NCI-H1105 treated with DMSO at 0.1 percent for 48 hours (cell line): Measurements from ENCODE around the gene EPM2A.
A peak's percentile ranks its signal among the peaks of the same experiment; 100 is the strongest.
"Not testable (repeated sequence)": the region's sequence is repeated elsewhere in the genome, so short reads cannot be mapped to it uniquely, and the experiment has no call there.

Experiments
- DNase-seq: peaks from one replicate; lab custom pipeline; 2025; lab: John Stamatoyannopoulos, UW

Gene EPM2A

GRCh38 chr6:145735356-145736165 is at the start of gene EPM2A:
TSS of gene EPM2A (minus strand) at chr6:145735520. CDS start at chr6:145735498, 22 bp downstream.
- peak; percentile 79 for DNase-seq

DNA sequence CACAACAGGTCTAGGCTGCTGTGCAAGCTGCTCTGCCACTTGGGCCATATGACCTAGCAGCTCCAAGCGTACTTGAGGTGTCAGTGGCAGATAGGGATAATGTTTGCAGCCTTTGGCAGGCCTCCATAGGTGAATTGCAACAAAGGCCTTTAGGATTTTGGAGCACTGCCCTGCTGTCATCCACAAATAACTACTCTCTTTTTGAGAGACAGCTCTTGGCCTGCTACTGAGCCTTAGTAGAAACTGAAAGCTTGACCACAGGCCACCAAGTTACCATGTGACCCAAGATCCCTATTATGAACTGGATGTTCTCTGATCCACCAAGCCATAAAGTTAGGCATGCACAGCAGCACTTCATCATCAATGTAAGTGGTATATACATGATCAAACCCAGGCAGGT is 49.4 kb upstream of the EPM2A start:
- DNase-seq, result no peak

- no peak for DNase-seq
Measured at GRCh38 chr6:145783796-145784195, 48.5 kb upstream of the EPM2A start.

GRCh38 chr6:145772846-145773245 is 37.5 kb upstream of the EPM2A start:
- DNase-seq, result no peak

DNA sequence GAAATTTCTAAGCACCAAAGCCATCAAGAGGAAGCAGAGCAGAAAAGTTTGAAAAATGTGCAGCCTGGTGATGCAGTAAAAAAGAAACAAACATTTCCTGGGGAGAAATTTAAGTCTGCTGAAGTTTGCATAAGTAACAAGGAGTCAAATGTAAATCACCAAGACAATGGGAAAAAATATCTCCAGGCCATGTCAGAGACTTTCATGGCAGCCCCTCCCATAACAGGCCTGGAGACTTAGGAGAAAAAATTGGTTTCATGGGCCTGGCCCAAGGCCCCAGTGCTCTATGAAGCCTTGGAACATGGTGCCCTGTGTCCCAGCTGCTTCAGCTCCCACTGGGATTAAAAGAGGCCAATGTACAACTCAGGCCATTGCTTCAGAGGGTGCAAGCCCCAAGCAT is 30.1 kb upstream of the EPM2A start:
- DNase-seq, result no peak

DNA sequence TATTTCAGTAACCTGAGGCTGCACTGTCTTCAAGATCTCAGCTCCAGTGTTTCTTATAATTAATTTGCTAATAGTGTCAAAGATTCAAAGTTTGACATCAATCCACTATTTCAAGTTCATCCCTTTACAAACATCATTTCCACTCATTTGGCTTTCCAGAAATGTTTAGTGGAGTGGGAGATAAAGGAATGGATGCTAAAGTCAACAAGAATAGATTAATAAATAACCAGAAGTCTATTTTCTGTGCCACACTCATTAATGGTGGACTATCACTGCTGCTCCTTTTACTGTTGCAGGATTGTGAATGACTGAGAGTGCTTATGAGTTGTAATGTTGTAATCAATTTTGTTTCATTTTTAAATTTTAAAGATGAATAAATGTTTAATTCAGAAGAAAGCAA is 28.4 kb upstream of the EPM2A start:
- DNase-seq, result no peak

DNA sequence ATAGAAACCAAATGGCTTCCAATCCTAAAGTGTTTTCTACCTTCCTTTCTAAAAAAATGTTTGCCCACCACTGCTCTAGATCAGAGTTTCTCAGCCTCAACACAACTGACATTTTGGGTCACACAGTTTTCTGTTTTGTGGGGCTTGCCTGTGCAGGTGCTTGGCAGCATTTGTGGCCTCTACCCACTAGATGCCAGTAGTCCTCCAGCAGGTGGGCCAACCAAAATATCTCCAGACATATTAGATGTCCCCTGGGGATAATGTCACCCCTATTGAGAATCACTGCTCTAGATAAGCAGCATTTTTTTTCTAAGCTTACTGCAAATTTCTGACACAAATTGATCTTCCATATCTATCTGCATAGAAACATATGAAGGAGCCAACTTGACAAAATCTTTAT is 26.3 kb upstream of the EPM2A start:
- DNase-seq, result no peak

GRCh38 chr6:145758113-145758512 is 22.8 kb upstream of the EPM2A start:
- DNase-seq, result no peak

GRCh38 chr6:145756170-145756662 is 20.9 kb upstream of the EPM2A start:
- DNase-seq, result peak; percentile 55

DNA sequence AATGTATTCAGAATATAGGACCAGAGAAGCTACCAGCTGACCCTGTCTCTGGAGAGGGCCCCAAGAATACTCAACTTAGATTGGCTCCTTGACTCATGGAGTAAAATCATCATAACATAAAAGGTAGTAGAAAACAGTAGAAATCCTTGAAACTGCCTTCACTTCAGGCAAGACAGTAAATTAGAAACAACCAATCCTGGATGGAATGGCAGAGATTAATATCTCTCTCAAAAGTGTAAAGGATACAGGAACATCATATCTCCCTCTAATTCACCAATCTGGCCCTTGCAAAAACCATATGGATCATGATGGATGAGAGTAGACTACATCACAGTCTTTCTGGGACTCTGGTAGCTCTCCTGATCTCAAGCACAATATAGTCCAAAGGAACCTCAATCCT is 20.4 kb upstream of the EPM2A start:
- no peak for DNase-seq

GRCh38 chr6:145752638-145753037 is 17.3 kb upstream of the EPM2A start:
- no peak for DNase-seq

DNA sequence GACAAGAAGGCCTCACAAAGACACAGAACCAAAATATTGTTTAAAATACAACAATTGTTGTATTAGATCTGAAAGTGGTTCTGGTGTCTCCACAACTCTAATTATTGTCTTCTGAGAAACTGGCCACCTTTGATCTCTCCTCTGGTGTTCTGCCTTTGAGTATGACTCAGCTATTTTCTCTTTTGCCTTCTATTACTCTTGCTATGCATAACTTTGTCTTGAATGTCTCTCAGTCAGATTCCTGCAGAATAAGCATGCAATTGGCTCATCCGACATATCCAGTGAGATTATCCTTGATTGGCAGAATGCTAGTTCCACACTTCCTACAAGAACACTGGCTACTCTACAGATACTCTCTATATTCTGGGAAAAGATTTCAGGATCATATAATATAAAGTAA is 14.3 kb upstream of the EPM2A start:
- no peak for DNase-seq

- DNase-seq, result no peak
Measured at GRCh38 chr6:145745861-145746260, 10.5 kb upstream of the EPM2A start.

GRCh38 chr6:145744619-145745018 is 9.3 kb upstream of the EPM2A start:
- DNase-seq, result no peak

DNA sequence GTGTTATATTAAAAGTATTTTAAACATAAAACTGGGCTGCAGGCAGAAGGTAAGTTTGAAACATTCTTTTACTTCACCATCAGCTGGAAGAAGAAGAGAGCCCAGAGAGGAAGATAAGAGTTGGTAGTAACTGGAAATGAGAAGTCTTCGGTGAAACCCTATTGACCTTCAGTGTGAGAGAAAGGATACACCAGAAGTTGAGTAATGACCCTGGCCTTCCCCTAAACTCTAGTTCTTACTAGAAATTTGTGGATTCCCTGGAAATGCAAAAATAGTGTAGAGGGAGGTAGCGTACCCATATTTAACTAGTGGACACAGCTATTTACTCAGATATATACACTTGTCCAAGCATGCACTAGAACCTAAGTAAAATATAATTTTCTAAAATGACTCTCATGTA is 8.0 kb upstream of the EPM2A start:
- DNase-seq, result no peak

DNA sequence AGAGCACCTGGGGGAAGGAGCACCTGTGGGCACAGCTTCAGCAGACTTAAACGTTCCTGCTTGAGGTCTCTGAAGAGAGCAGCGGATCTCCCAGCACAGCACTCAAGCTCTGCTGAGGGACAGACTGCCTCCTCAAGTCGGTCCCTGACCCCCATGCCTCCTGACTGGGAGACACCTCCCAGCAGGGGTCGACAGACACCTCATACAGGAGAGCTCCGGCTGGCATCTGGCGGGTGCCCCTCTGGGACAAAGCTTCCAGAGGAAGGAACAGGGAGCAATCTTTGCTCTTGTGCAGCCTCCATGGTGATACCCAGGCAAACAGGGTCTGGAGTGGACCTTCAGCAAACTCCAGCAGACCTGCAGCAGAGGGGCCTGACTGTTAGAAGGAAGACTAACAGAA is 7.2 kb upstream of the EPM2A start:
- not testable (repeated sequence) for DNase-seq

GRCh38 chr6:145739685-145740084 is 4.4 kb upstream of the EPM2A start:
- not testable (repeated sequence) for DNase-seq

DNA sequence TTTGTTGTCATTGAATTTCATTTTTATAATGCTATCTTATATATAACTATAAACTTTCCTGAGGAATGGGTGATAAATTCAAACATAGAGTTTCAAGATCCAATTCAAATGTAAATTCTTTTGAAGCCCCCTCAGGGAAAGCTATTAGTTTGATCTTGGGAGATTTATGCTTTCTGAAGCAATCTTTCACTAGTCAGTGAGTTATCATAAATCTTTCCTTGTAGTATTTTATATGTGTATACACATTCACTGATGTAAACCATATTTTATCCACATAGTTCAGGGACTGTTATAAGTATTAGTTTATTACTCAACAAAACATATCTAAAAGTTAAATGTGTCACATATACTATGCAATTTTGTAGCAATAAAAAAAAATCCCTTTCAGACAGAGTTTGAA is 2.9 kb upstream of the EPM2A start:
- DNase-seq, result no peak

DNA sequence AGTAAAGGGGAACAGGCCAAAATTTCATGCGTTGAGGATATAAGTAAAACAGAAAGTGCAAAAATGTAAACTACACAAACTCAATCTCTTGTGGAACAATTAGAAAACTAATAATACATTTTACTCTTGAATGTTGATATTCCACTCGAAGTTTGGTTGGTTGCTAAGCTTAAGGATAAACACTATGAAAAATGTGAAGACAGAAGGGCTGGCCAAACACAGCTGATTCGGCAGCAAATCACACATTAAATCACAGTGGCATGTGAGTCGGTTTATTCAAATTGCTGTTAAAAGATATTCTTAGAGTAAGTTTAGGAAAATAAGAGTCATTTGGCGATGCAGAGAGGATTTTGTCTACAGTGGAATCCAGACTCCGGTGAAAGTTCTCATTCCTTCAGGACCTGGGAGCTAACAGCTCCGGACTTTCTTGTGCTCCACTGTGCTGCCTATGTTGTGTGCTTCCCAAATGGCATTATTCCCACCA is 1.4 kb upstream of the EPM2A start:
- no peak for DNase-seq

DNA sequence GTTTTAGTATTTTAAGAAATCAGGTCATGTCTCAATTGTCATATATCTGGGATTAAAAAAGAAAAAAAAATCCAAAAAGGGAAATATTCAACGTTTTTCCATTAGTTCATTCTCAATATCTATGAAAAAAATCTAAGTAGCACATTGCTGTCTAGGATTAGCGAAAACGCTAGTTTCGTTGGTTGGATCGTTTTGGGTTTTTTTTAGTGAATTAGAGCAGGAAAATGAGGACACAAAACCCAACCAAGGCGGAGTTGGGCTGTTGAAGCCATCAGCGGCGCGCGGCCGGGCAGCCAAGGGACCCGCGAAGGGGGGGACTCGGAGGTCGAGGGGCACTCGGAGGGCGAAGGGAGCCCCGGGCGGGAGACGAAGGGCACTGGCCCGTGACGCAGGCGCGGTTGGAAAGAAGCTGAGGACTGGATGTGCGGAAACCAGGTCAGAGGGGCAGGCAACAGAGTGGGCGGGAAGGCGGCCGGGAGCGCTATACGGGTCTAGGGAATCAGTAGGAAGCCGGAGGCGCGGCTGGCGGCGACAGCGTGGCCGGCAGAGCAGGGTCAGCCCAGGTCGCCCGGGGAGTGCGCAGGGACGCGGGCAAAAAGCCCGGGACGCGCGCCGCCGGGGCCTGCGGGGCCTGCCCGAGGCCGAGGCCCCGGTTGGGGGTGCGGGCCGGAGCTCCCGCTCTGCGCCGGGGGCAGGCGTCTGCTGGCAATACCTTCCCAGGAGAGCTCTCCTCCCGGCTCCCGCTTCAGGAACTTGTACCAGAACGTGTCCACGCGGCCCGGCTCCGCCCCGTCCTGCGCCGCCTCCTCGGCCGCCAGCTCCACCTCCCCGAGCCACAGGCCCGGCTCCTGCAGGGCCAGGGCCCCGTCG is 599 bp downstream of the EPM2A start:
- peak; percentile 96 for DNase-seq

DNA sequence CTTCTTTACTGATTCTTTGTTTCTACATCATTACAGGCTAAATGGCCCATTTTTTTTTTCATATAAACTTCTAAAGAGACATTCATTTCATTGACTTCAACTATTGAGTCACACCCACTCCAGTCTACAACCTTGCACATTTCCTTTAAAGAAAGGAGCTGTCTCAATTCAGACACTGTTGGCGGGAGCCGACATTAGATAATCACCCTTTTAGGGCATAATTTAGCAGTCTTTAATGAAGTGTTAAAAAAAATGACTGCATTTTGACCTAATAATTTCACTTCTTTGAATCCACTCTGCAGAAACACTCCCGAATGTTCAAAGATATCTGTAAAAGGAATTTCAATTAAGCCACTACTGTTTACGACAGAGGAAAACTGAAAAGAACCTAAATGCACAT is 1.5 kb downstream of the EPM2A start:
- DNase-seq, result peak; percentile 71

- DNase-seq, result peak; percentile 46
Measured at GRCh38 chr6:145733207-145733606, 2.1 kb downstream of the EPM2A start.

GRCh38 chr6:145731447-145731846 is 3.9 kb downstream of the EPM2A start:
- DNase-seq, result no peak
